HFFc6 (cell line): ENCODE results near the gene FGD6. TPM values are rescaled to one million over a fixed set of nuclear protein-coding genes. Genes with fewer than 3 reads are reported as not detected.

Source experiments
- DNase-seq: peaks from one replicate; pipeline ENCODE4 v3.0.0-alpha.2; 2018
- H3K27ac Mint-ChIP-seq: 2 replicates; pipeline ENCODE4 v1.8.0; 2020; ENCODE audit warnings: mild to moderate bottlenecking, mixed read lengths
- H3K27me3 Mint-ChIP-seq: 2 replicates; pipeline ENCODE4 v1.8.0; 2021; ENCODE audit warnings: mild to moderate bottlenecking, moderate library complexity, mixed read lengths; ENCODE audit not compliant: insufficient read depth
- H3K36me3 Mint-ChIP-seq: 2 replicates; pipeline ENCODE4 v1.8.0; 2021; ENCODE audit warnings: low read depth, mixed read lengths
- H3K4me1 Mint-ChIP-seq: 2 replicates; pipeline ENCODE4 v1.8.0; 2020; ENCODE audit warnings: low read depth, mixed read lengths
- H3K4me3 Mint-ChIP-seq: 2 replicates; pipeline ENCODE4 v1.8.0; 2020; ENCODE audit warnings: mild to moderate bottlenecking, moderate library complexity, mixed read lengths
- H3K9me3 Mint-ChIP-seq: 2 replicates; pipeline ENCODE4 v1.8.0; 2020; ENCODE audit warnings: mild to moderate bottlenecking, mixed read lengths
- total RNA-seq, 6 experiments: library from RNA; stranded (reverse); fragmentation: NEBNext Ultra II Directional; extraction: Animal tissue kit (Norgen Biotek cat#: 25700); gene quantifications; 2 replicates in 1 of 6; 3 replicates in 5 of 6; pipeline ENCODE4 v1.2.3, GENCODE V29; 2021
- TF ChIP-seq, protein P1 (sequence below): fragments of 200-600 bp; sonication (generic); IDR thresholded peaks from 2 replicates; pipeline ENCODE4 v1.5.0; 2021; ENCODE audit warnings: antibody characterized with exemption, mild to moderate bottlenecking

Gene FGD6
- total RNA-seq, 6 experiments from 2014 or later: 5.5 to 6.6 (median 6.0) TPM

DNA sequence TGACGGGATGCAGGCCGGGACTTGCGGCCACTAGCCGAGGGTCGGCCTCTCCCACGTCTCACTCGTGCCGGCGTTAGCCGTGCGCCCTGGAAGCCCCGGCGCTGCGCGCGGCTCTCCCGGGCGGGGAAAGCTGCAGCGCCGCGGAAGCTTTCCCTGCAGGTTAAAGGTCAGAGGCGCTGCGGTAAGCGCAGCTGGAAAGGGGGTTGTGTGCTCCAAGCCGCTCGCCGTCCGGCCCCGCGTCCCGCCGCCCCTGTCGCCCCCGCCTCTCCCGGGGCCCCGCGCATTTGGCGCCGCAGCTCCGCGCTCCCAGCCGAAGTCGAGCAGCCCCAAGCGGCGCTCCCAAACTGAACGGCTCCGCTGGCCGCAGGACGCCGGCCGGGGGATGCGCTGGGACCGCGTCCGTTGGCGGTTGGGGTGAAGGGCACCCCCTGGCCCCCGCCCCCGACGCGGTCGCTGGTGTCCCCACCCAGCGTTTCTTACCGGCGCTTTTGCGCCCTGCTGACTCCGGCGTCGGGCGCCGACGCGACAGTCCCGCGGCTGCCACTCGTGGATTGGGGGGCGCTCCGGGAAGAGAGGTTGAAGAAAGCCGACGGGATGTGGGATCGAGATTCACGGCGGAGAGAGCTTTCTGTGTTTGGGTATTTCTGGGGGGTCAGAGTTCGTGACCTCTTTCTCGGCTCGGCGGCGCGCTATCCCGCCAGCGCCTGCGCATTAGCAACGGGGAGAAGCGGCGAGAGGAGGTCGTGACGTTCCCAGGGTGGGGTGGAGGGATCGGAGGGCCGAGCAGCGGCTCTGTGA, 144.2 kb downstream of the FGD6 start, which contains the start of gene NR2C1:
TSS of gene NR2C1 (minus strand) at position 719 of the 798 bp plus-strand sequence. CDS start 6,234 bp downstream, outside the sequence.
- peak within 1 kb of the TSS; percentile 92 for H3K27ac Mint-ChIP-seq
- TF ChIP-seq, protein P1, sequence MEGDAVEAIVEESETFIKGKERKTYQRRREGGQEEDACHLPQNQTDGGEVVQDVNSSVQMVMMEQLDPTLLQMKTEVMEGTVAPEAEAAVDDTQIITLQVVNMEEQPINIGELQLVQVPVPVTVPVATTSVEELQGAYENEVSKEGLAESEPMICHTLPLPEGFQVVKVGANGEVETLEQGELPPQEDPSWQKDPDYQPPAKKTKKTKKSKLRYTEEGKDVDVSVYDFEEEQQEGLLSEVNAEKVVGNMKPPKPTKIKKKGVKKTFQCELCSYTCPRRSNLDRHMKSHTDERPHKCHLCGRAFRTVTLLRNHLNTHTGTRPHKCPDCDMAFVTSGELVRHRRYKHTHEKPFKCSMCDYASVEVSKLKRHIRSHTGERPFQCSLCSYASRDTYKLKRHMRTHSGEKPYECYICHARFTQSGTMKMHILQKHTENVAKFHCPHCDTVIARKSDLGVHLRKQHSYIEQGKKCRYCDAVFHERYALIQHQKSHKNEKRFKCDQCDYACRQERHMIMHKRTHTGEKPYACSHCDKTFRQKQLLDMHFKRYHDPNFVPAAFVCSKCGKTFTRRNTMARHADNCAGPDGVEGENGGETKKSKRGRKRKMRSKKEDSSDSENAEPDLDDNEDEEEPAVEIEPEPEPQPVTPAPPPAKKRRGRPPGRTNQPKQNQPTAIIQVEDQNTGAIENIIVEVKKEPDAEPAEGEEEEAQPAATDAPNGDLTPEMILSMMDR: no peak
- peaks cover 7% of the 10 kb centered on the region; the same call in 1 of the 2 replicates for H3K4me1 Mint-ChIP-seq
- H3K27me3 Mint-ChIP-seq: no peaks in the 10 kb centered on the region; the same call in 1 of the 2 replicates
- peak within 1 kb of the TSS; percentile 98 for H3K4me3 Mint-ChIP-seq
- H3K36me3 Mint-ChIP-seq: peaks cover 4% of the 10 kb centered on the region; the same call in 1 of the 2 replicates
- H3K9me3 Mint-ChIP-seq: no peaks in the 10 kb centered on the region
- peak; percentile 87 for DNase-seq

DNA sequence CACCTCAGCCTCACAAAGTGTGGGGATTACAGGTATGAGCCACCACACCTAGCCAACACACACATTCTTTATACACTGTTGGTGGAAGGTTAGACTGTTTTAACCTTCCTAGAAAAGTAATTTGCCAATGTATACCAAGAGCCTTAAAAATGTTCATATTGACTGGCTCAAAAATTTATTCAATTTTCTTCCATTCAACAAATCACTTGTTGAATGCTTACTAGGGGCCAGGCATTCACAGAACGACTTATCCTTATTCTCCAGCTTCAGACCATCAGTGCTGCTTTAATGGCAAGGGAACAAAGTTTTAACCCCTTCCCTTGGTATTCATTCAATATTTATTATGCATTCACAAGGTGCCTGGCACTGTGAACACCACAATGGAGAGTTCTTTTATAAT, 146.9 kb downstream of the FGD6 start:
- Mint-ChIP-seq H3K9me3 (no peaks in the 10 kb centered on the region), H3K27me3 (no peaks in the 10 kb centered on the region; the same call in 1 of the 2 replicates), H3K4me3 (no peak overlapping the region), H3K4me1 (peaks cover 7% of the 10 kb centered on the region; the same call in 1 of the 2 replicates), H3K27ac (no peak overlapping the region), H3K36me3 (peaks cover 9% of the 10 kb centered on the region; the same call in 1 of the 2 replicates)
- no peak for DNase-seq
- TF ChIP-seq, protein P1: no peak

DNA sequence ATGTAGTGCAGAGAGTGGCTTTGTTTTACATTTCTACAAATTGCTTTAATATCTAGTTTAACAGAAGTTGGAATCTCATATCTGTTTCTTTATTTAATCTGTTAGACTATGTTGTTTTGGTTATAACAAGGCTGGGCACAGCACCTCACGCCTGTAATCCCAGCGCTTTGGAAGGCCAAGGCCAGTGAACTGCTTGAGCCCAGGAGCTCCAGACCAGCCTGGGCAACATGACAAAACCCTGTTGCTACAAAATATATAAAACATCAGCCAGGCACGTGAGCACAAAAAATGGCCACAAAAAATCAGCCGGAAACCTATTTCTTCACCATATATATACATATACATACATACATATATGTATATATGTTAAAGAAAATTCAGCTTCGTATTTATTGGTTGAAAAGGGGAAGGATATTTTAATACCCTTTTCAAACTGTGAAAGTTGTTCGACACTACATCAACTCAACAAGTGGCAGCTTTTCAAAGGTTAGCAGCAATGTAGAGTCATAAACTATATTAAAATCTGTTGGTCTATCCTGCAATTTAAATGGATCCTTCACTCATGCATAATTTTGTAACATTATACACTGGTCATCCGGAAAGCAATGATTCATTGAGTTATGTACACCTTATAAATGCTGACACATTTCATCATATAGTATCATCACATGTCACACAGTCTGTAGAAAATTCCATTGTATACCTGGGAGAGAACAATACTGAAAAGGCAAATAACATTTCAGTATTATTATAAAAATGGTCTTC, 151.0 kb downstream of the FGD6 start:
- Mint-ChIP-seq H3K27ac (no peak overlapping the region), H3K27me3 (no peaks in the 10 kb centered on the region), H3K9me3 (no peaks in the 10 kb centered on the region), H3K4me1 (no peaks in the 10 kb centered on the region), H3K36me3 (peaks cover 17% of the 10 kb centered on the region), H3K4me3 (no peak overlapping the region)
- no peak for DNase-seq
- TF ChIP-seq, protein P1: no peak

DNA sequence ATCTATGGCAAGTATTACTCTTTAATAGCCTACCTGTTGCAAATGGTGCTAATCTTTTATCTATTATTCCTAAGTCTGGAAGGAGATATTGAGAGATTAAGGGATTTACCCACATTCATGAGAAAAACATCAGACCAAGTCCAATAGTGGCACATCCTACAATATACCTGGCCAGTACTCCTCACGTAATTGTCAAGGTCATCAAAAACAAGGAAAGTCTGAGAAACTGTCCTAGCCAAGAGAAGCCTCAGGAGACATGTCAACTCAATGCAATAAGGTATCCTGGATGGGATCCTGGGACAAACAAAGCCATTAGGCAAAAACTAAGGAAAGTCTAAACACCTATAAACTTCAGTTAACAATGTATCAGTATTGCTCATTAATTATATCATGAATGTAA, 156.3 kb downstream of the FGD6 start:
- Mint-ChIP-seq H3K36me3 (peaks cover 16% of the 10 kb centered on the region), H3K9me3 (no peaks in the 10 kb centered on the region)

DNA sequence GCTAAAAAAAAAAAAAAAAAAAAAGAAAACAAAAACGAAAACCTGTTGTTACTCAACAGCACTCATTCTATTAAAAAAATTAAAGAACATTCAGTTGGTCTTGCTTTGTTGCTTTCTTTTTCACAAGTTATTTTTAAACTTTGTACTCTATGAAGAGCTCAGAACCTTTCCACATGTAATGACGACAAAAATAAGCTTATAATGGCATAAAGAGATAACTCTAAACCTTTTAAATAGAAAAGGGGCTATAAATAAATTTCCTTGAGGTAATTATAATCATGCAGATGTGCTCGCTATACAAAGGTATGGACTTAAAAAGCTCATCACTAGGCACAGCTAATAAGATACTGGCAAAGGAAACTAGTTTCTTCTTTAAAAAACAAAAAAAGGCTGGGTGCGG, 157.3 kb downstream of the FGD6 start:
- no peak overlapping the region for H3K27ac Mint-ChIP-seq
- DNase-seq: no peak
- H3K27me3 Mint-ChIP-seq: no peaks in the 10 kb centered on the region
- H3K4me3 Mint-ChIP-seq: no peak overlapping the region
- TF ChIP-seq, protein P1: no peak
- H3K4me1 Mint-ChIP-seq: no peaks in the 10 kb centered on the region
- H3K36me3 Mint-ChIP-seq: peaks cover 16% of the 10 kb centered on the region
- no peaks in the 10 kb centered on the region for H3K9me3 Mint-ChIP-seq

More for the DNA sequence above, 156.3 kb downstream of the FGD6 start:
- DNase-seq: no peak
- no peak overlapping the region for H3K27ac Mint-ChIP-seq
- TF ChIP-seq, protein P1: no peak
- no peaks in the 10 kb centered on the region for H3K4me1 Mint-ChIP-seq
- H3K27me3 Mint-ChIP-seq: no peaks in the 10 kb centered on the region
- H3K4me3 Mint-ChIP-seq: no peak overlapping the region
